ENCODE measurements around the gene HCAR3.

DNA sequence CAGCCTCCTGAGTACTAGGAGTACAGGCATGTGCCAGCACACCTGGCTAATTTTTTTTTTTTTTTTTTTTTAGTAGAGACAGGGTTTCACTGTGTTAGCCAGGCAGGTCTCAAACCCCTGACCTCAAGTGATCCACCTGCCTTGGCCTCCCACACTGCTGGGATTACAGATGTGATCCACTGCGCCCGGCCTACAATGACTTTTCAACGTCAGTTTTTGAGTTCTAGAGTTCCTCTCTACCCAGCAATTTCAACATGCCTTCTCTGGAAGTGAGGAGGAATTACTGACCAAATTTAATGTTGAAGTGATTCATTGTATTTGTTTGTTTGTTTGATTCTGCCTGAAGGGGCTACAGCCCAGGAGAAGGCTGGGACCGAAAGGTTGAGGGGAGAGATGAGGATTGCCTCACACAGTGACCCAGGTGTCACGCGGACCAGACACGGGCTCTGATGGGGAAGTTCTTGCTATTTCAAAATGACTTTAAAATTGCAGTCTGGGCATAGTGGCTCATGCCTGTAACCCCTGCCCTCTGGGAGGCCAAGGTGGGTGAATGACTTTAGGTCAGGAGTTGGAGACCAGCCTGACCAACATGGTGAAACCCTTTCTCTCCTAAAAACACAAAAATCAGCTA lies 27.4 kb upstream of the HCAR3 start:
- TF ChIP-seq POLR2AphosphoS5 (IDR thresholded peaks at IDR 0.05; ENCODE audit: low read depth) (no peak), CTCF (IDR thresholded peaks at IDR 0.05; ENCODE audit: insufficient read depth, low read length) (no peak), REST (IDR thresholded peaks at IDR 0.05; ENCODE audit: insufficient replicate concordance, low read depth) (no peak)

All from HL-60 (cell line).